ENCODE measurements around the gene TCEA2. TPM values are rescaled to one million over a fixed set of nuclear protein-coding genes. Genes with fewer than 3 reads are reported as not detected.
A peak's percentile ranks its signal among the peaks of the same experiment; 100 is the strongest.

TCEA2 gene
- polyA plus RNA-seq, 3 donors from 2014 or later: 18.9 to 26.6 (median 24.1) TPM

GRCh38 chr20:64056889-64057627, 5.9 kb upstream of the TCEA2 start:
- H3K4me1 Mint-ChIP-seq: peaks cover 0 to 13% of the 10 kb centered on the region in 2 donors
- peak overlapping the region in 4 of 5 donors; percentile 24 to 71 (median 46) for H3K4me3 Mint-ChIP-seq
- H3K9me3 Mint-ChIP-seq: no peaks in the 10 kb centered on the region
- no peaks in the 10 kb centered on the region for H3K36me3 Mint-ChIP-seq
- peak overlapping the region in 1 of 6 donors; percentile 83 for H3K27ac Mint-ChIP-seq
- DNase-seq: peak in 1 of 3 donors; percentile 33
- peaks cover 4 to 8% (median 4%) of the 10 kb centered on the region in 3 donors for H3K27me3 Mint-ChIP-seq (ENCODE audit: low read depth in 3 of 3)

GRCh38 chr20:64057628-64058498, 5.1 kb upstream of the TCEA2 start:
- peak; percentile 66 to 71 (median 67) for DNase-seq
- H3K9me3 Mint-ChIP-seq: no peaks in the 10 kb centered on the region
- H3K36me3 Mint-ChIP-seq: no peaks in the 10 kb centered on the region
- peaks cover 0 to 15% of the 10 kb centered on the region in 2 donors for H3K4me1 Mint-ChIP-seq
- H3K4me3 Mint-ChIP-seq: peak overlapping the region in 4 of 5 donors; percentile 24 to 71 (median 46)
- H3K27me3 Mint-ChIP-seq (ENCODE audit: low read depth in 3 of 3): peaks cover 4 to 8% (median 4%) of the 10 kb centered on the region in 3 donors
- peak overlapping the region in 1 of 6 donors; percentile 83 for H3K27ac Mint-ChIP-seq

- DNase-seq: no peak
- no peak overlapping the region for H3K4me3 Mint-ChIP-seq
Observed at GRCh38 chr20:64058536-64058935, 4.5 kb upstream of the TCEA2 start.

GRCh38 chr20:64062276-64062595, 762 bp upstream of the TCEA2 start:
- Mint-ChIP-seq H3K4me3 (peak overlapping the region in 3 of 5 donors; percentile 18 to 71 (median 66)), H3K27me3 (ENCODE audit: low read depth in 3 of 3) (peaks cover 3 to 6% (median 5%) of the 10 kb centered on the region in 3 donors), H3K9me3 (no peaks in the 10 kb centered on the region), H3K27ac (no peak overlapping the region), H3K36me3 (no peaks in the 10 kb centered on the region), H3K4me1 (peaks cover 28 to 50% of the 10 kb centered on the region in 2 donors)
- no peak for DNase-seq

More at GRCh38 chr20:64058536-64058935, 4.5 kb upstream of the TCEA2 start:
- Mint-ChIP-seq H3K36me3 (no peaks in the 10 kb centered on the region), H3K27ac (no peak overlapping the region), H3K27me3 (ENCODE audit: low read depth in 3 of 3) (peaks cover 4 to 5% (median 4%) of the 10 kb centered on the region in 3 donors), H3K4me1 (peaks cover under 1 to 17% of the 10 kb centered on the region in 2 donors), H3K9me3 (no peaks in the 10 kb centered on the region)

- peak overlapping the region in 4 of 6 donors; percentile 53 to 84 (median 71) for H3K27ac Mint-ChIP-seq
- peak overlapping the region; percentile 76 to 80 (median 79) for H3K4me3 Mint-ChIP-seq
- H3K36me3 Mint-ChIP-seq: no peaks in the 10 kb centered on the region
- H3K4me1 Mint-ChIP-seq: peaks cover 31 to 50% of the 10 kb centered on the region in 2 donors
- H3K9me3 Mint-ChIP-seq: no peaks in the 10 kb centered on the region
- peaks cover 0 to 5% (median 4%) of the 10 kb centered on the region in 3 donors for H3K27me3 Mint-ChIP-seq (ENCODE audit: low read depth in 3 of 3)
- no peak for DNase-seq
Observed at GRCh38 chr20:64063389-64064144, 569 bp downstream of the TCEA2 start.

- Mint-ChIP-seq H3K27ac (peak overlapping the region in 3 of 6 donors; percentile 62 to 84 (median 84)), H3K4me1 (peaks cover 31 to 53% of the 10 kb centered on the region in 2 donors), H3K27me3 (ENCODE audit: low read depth in 3 of 3) (peaks cover 0 to 5% (median 2%) of the 10 kb centered on the region in 3 donors), H3K36me3 (no peaks in the 10 kb centered on the region), H3K9me3 (no peaks in the 10 kb centered on the region), H3K4me3 (peak overlapping the region; percentile 76 to 80 (median 79))
- DNase-seq: no peak
Observed at GRCh38 chr20:64064145-64064698, 1.2 kb downstream of the TCEA2 start.

- no peaks in the 10 kb centered on the region for H3K9me3 Mint-ChIP-seq
- H3K27ac Mint-ChIP-seq: peak overlapping the region; percentile 64 to 96 (median 88)
- DNase-seq: no peak
- peaks cover 0 to 3% (median 2%) of the 10 kb centered on the region in 3 donors for H3K27me3 Mint-ChIP-seq (ENCODE audit: low read depth in 3 of 3)
- H3K4me1 Mint-ChIP-seq: peaks cover 31 to 53% of the 10 kb centered on the region in 2 donors
- H3K4me3 Mint-ChIP-seq: peak overlapping the region; percentile 71 to 81 (median 78)
- H3K36me3 Mint-ChIP-seq: no peaks in the 10 kb centered on the region
Observed at GRCh38 chr20:64065062-64065973, 2.3 kb downstream of the TCEA2 start.

- Mint-ChIP-seq H3K4me1 (peaks cover 31 to 53% of the 10 kb centered on the region in 2 donors), H3K36me3 (no peaks in the 10 kb centered on the region), H3K27ac (peak overlapping the region; percentile 64 to 96 (median 88)), H3K4me3 (peak overlapping the region; percentile 71 to 81 (median 78)), H3K9me3 (no peaks in the 10 kb centered on the region), H3K27me3 (ENCODE audit: low read depth in 3 of 3) (peaks cover 0 to 3% (median 2%) of the 10 kb centered on the region in 3 donors)
- peak; percentile 84 to 86 (median 86) for DNase-seq
Observed at GRCh38 chr20:64065974-64066343, 3.0 kb downstream of the TCEA2 start.

GRCh38 chr20:64067005-64067632, 4.1 kb downstream of the TCEA2 start:
- no peak for DNase-seq
- no peaks in the 10 kb centered on the region for H3K9me3 Mint-ChIP-seq
- peak overlapping the region in 2 of 5 donors; percentile 12 to 13 for H3K4me3 Mint-ChIP-seq
- H3K27ac Mint-ChIP-seq: peak overlapping the region in 4 of 6 donors; percentile 35 to 76 (median 53)
- H3K4me1 Mint-ChIP-seq: peaks cover 31 to 51% of the 10 kb centered on the region in 2 donors
- no peaks in the 10 kb centered on the region for H3K36me3 Mint-ChIP-seq
- peaks cover 0 to 3% (median 2%) of the 10 kb centered on the region in 3 donors for H3K27me3 Mint-ChIP-seq (ENCODE audit: low read depth in 3 of 3)

- Mint-ChIP-seq H3K4me3 (no peak overlapping the region), H3K4me1 (peaks cover 31 to 49% of the 10 kb centered on the region in 2 donors), H3K27me3 (ENCODE audit: low read depth in 3 of 3) (peaks cover 0 to 3% (median 2%) of the 10 kb centered on the region in 3 donors), H3K9me3 (no peaks in the 10 kb centered on the region), H3K27ac (peak overlapping the region in 2 of 6 donors; percentile 17 to 55), H3K36me3 (no peaks in the 10 kb centered on the region)
- no peak for DNase-seq
Observed at GRCh38 chr20:64067733-64068307, 4.8 kb downstream of the TCEA2 start.

- no peaks in the 10 kb centered on the region for H3K9me3 Mint-ChIP-seq
- H3K4me3 Mint-ChIP-seq: no peak overlapping the region
- no peak for DNase-seq
- peaks cover 0 to 3% (median 3%) of the 10 kb centered on the region in 3 donors for H3K36me3 Mint-ChIP-seq
- peaks cover 0 to 3% (median 2%) of the 10 kb centered on the region in 3 donors for H3K27me3 Mint-ChIP-seq (ENCODE audit: low read depth in 3 of 3)
- peaks cover 30 to 46% of the 10 kb centered on the region in 2 donors for H3K4me1 Mint-ChIP-seq
- H3K27ac Mint-ChIP-seq: no peak overlapping the region
Observed at GRCh38 chr20:64068386-64069208, 5.6 kb downstream of the TCEA2 start.

All from immature natural killer cell (primary cell).